HG03159 (cell line): ENCODE data around the gene ANKAR.
"Not testable (repeated sequence)": the region's sequence is repeated elsewhere in the genome, so short reads cannot be mapped to it uniquely, and the experiment has no call there.

ENCODE experiments used
- ATAC-seq: cut with Tn5 transposase; IDR thresholded peaks from one replicate; pipeline ENCODE4 v1.9.1; 2021; ENCODE audit warnings: mild to moderate bottlenecking, moderate library complexity; ENCODE audit not compliant: unreplicated experiment

Gene ANKAR

GRCh38 chr2:189700681-189701080, 26.2 kb downstream of the ANKAR start:
- no peak for ATAC-seq

- ATAC-seq, result no peak
Measured at GRCh38 chr2:189702071-189702470, 27.6 kb downstream of the ANKAR start.

- ATAC-seq, result no peak
Measured at GRCh38 chr2:189709501-189710221, 35.2 kb downstream of the ANKAR start.

GRCh38 chr2:189717593-189717992, 43.1 kb downstream of the ANKAR start:
- not testable (repeated sequence) for ATAC-seq

- ATAC-seq, result no peak
Measured at GRCh38 chr2:189719571-189719970, 45.1 kb downstream of the ANKAR start.

- ATAC-seq, result no peak
Measured at GRCh38 chr2:189723192-189723591, 48.7 kb downstream of the ANKAR start.
